Stromal cell of bone marrow (primary cell): ENCODE measurements around the gene TNPO2.
A peak's percentile ranks its signal among the peaks of the same experiment; 100 is the strongest.
"Not testable (repeated sequence)": the region's sequence is repeated elsewhere in the genome, so short reads cannot be mapped to it uniquely, and the experiment has no call there.

Source experiments
- DNase-seq: peaks from one replicate; pipeline ENCODE4 v3.0.0-alpha.2; 2012; ENCODE audit warnings: low read depth

The TNPO2 gene

GRCh38 chr19:12736995-12737834 lies 13.5 kb upstream of the TNPO2 start, which contains the start of gene GET3:
Gene GET3, plus strand, starts transcription at chr19:12737497. Its CDS starts 9 bp downstream, at chr19:12737506.
- DNase-seq, result peak; percentile 100

- DNase-seq, result peak; percentile 57
Observed at GRCh38 chr19:12733369-12734214, 9.9 kb upstream of the TNPO2 start.

- DNase-seq, result no peak
Observed at GRCh38 chr19:12731337-12731736, 7.6 kb upstream of the TNPO2 start.

- DNase-seq, result no peak
Observed at GRCh38 chr19:12730064-12730463, 6.3 kb upstream of the TNPO2 start.

- DNase-seq, result no peak
Observed at GRCh38 chr19:12727745-12728433, 4.2 kb upstream of the TNPO2 start.

GRCh38 chr19:12726988-12727316 lies 3.2 kb upstream of the TNPO2 start:
- no peak for DNase-seq

GRCh38 chr19:12725612-12726011 lies 1.9 kb upstream of the TNPO2 start:
- DNase-seq, result not testable (repeated sequence)

- no peak for DNase-seq
Observed at GRCh38 chr19:12723381-12723640, 421 bp downstream of the TNPO2 start.

GRCh38 chr19:12722566-12723380 lies 959 bp downstream of the TNPO2 start:
- peak; percentile 99 for DNase-seq

GRCh38 chr19:12721656-12722565 lies 1.8 kb downstream of the TNPO2 start:
- peak; percentile 29 for DNase-seq

- no peak for DNase-seq
Observed at GRCh38 chr19:12720851-12721655, 2.7 kb downstream of the TNPO2 start.

GRCh38 chr19:12720296-12720695 lies 3.4 kb downstream of the TNPO2 start:
- no peak for DNase-seq

GRCh38 chr19:12715929-12716328 lies 7.8 kb downstream of the TNPO2 start:
- DNase-seq, result no peak

GRCh38 chr19:12715102-12715501 lies 8.6 kb downstream of the TNPO2 start:
- no peak for DNase-seq

- not testable (repeated sequence) for DNase-seq
Observed at GRCh38 chr19:12713304-12713703, 10.4 kb downstream of the TNPO2 start.

- not testable (repeated sequence) for DNase-seq
Observed at GRCh38 chr19:12712077-12712476, 11.7 kb downstream of the TNPO2 start.

GRCh38 chr19:12711187-12711586 lies 12.5 kb downstream of the TNPO2 start:
- DNase-seq, result no peak

GRCh38 chr19:12708641-12709040 lies 15.1 kb downstream of the TNPO2 start:
- DNase-seq, result no peak

GRCh38 chr19:12706332-12706718 lies 17.4 kb downstream of the TNPO2 start:
- DNase-seq, result no peak
